HG03565 (cell line): ENCODE data around the gene LYPLA2.
A peak's percentile ranks its signal among the peaks of the same experiment; 100 is the strongest.

ENCODE experiments used
- ATAC-seq: cut with Tn5 transposase; IDR thresholded peaks from one replicate; pipeline ENCODE4 v1.9.1; 2021; ENCODE audit warnings: mild to moderate bottlenecking, moderate library complexity; ENCODE audit not compliant: unreplicated experiment

The LYPLA2 gene

GRCh38 chr1:23790696-23791515, at the start of gene LYPLA2:
LYPLA2 (plus strand) TSS chr1:23791145; CDS start chr1:23792683, 1,538 bp downstream.
- ATAC-seq = no peak

- no peak for ATAC-seq
These were observed 49.3 kb upstream of the LYPLA2 start for GRCh38 chr1:23741609-23742008.

GRCh38 chr1:23742670-23743286, 48.2 kb upstream of the LYPLA2 start:
- ATAC-seq = peak; percentile 11

GRCh38 chr1:23743287-23744152, 47.4 kb upstream of the LYPLA2 start, which contains the start of gene ELOA:
ELOA (plus strand) TSS chr1:23743471; CDS start chr1:23743504, 33 bp downstream.
- peak; percentile 61 for ATAC-seq

GRCh38 chr1:23745515-23745914, 45.4 kb upstream of the LYPLA2 start:
- ATAC-seq = no peak

GRCh38 chr1:23748016-23748415, 42.9 kb upstream of the LYPLA2 start:
- ATAC-seq = no peak

- ATAC-seq = peak; percentile 41
These were observed 39.7 kb upstream of the LYPLA2 start for GRCh38 chr1:23751050-23751814.

- no peak for ATAC-seq
These were observed 39.1 kb upstream of the LYPLA2 start for GRCh38 chr1:23751815-23752200.

GRCh38 chr1:23752909-23753308, 38.0 kb upstream of the LYPLA2 start:
- ATAC-seq = no peak

GRCh38 chr1:23756676-23757075, 34.3 kb upstream of the LYPLA2 start:
- no peak for ATAC-seq

- ATAC-seq = no peak
These were observed 33.1 kb upstream of the LYPLA2 start for GRCh38 chr1:23757812-23758211.

GRCh38 chr1:23759277-23759676, 31.7 kb upstream of the LYPLA2 start:
- no peak for ATAC-seq

- no peak for ATAC-seq
These were observed 27.8 kb upstream of the LYPLA2 start for GRCh38 chr1:23763041-23763577.

GRCh38 chr1:23768733-23769132, 22.2 kb upstream of the LYPLA2 start:
- ATAC-seq = no peak

GRCh38 chr1:23772049-23772853, 18.7 kb upstream of the LYPLA2 start:
- ATAC-seq = no peak

GRCh38 chr1:23772854-23773242, 18.1 kb upstream of the LYPLA2 start:
- no peak for ATAC-seq

- no peak for ATAC-seq
These were observed 16.6 kb upstream of the LYPLA2 start for GRCh38 chr1:23774174-23774880.

GRCh38 chr1:23776217-23776616, 14.7 kb upstream of the LYPLA2 start:
- ATAC-seq = no peak
